Measurements from ENCODE around the gene RMND1.

- TF ChIP-seq CTCF (IDR thresholded peaks at IDR 0.05; ENCODE audit: low read depth, low read length) (no peak), EZH2phosphoT487 (IDR thresholded peaks at IDR 0.05; ENCODE audit: low read depth) (no peak)
Measured at GRCh38 chr6:151461673-151462072, 9.7 kb upstream of the RMND1 start.
